Fibroblast of mammary gland (primary cell): Measurements from ENCODE around the gene NPTXR.

Experiments used
- DNase-seq: peaks from one replicate; pipeline ENCODE4 v3.0.0-alpha.2; 2010; ENCODE audit warnings: low read depth
- H3K4me3 ChIP-seq: 2 replicates; pipeline ENCODE4 v1.5.1; 2011; ENCODE audit warnings: low read depth, mild to moderate bottlenecking, low read length, moderate library complexity; ENCODE audit not compliant: control insufficient read depth
- TF ChIP-seq, protein P1 (sequence below): conservative IDR thresholded peaks from 2 replicates; pipeline ENCODE4 v1.5.1; 2011; ENCODE audit warnings: low read depth, low read length, inconsistent platforms; ENCODE audit not compliant: control insufficient read depth, insufficient read depth

Gene NPTXR

DNA sequence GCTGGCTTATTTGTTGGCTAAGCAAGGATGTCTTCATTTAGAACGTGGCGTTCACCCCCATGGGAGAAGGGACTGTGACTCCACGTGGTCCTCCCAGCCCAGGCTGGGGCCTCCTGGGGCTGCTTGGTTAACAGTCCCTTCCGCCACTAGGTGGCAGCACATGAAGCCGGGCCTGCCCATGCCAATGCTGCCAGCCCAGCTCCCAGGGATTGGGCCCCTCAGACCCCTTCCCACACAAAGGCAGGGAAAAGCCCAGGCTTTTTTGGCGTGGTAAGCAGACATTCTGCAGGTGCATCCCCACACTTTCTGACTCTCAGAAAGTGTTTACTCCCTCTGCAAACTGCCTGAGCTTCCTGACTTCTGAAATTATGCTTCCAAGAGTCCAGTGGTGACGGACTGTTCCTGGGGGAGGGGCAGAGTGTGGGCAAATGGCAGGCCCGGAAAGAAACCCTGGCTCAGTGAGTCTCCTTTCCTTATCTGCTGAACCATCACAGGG lies 25.1 kb upstream of the NPTXR start:
- TF ChIP-seq, protein P1, sequence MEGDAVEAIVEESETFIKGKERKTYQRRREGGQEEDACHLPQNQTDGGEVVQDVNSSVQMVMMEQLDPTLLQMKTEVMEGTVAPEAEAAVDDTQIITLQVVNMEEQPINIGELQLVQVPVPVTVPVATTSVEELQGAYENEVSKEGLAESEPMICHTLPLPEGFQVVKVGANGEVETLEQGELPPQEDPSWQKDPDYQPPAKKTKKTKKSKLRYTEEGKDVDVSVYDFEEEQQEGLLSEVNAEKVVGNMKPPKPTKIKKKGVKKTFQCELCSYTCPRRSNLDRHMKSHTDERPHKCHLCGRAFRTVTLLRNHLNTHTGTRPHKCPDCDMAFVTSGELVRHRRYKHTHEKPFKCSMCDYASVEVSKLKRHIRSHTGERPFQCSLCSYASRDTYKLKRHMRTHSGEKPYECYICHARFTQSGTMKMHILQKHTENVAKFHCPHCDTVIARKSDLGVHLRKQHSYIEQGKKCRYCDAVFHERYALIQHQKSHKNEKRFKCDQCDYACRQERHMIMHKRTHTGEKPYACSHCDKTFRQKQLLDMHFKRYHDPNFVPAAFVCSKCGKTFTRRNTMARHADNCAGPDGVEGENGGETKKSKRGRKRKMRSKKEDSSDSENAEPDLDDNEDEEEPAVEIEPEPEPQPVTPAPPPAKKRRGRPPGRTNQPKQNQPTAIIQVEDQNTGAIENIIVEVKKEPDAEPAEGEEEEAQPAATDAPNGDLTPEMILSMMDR = peak; percentile 81
- DNase-seq = peak; percentile 61
- no peak overlapping the region for H3K4me3 ChIP-seq

DNA sequence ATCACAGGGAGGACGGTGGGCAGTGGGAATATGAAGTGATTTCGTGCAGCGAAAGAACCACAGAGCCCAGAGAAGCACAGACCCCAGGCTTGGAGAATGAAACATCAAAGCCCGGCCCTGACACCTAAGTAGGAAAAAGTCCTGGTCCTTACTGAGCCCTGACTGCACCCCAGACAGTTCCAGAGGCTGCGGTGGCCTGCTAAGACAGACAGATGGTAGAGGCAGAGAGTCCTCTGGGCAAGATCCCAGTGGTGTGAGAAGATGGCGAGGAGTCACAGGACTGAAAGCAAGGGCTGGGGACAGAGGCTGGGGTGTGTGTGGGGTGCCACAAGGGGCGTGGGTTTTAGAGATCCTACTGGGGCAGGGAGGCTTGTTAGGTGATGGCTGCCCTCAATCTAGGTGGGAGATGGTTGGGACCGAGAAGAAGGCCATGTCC lies 24.5 kb upstream of the NPTXR start:
- H3K4me3 ChIP-seq = no peak overlapping the region
- TF ChIP-seq, protein P1 = no peak
- no peak for DNase-seq

DNA sequence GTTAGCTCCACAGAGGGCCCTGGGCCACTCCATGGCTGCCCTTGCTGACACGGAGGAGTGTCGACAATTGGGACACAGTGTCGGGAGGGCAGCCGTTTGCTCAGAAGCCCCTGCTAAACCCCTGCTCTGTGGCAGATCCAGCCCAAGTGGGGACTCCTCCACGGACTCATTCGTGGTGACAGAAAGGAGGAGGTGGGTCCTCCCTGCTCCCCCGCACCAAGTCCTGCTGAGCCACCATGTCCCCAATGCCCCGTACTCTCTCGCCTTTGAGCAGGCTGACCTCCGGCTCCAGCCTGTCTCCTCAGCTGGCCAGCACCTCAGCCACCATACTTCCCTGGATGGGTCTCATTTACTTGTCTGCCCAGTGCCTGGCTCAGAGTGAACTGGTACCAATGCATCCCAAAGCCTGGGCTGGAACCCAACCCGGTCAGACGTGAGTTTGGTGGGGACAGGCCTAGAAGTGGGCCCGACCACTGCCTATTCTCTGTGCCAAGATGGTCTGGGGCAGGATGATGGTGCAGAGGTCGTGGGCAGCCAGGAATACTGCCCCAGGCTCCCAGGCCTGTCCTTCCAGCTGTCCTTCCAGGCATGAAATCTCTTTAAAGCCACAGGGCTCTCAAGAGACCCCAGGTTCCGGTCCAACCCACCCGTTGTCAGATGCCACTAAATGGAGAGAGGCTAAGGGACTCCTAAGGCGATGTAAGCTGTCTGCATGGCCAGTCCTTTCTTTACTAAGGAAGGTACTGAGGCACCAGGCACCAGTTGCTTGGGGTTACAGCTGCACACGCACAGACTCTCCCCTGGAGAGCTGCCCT lies 23.9 kb upstream of the NPTXR start:
- no peak for DNase-seq
- H3K4me3 ChIP-seq = no peak overlapping the region
- TF ChIP-seq, protein P1 = no peak

DNA sequence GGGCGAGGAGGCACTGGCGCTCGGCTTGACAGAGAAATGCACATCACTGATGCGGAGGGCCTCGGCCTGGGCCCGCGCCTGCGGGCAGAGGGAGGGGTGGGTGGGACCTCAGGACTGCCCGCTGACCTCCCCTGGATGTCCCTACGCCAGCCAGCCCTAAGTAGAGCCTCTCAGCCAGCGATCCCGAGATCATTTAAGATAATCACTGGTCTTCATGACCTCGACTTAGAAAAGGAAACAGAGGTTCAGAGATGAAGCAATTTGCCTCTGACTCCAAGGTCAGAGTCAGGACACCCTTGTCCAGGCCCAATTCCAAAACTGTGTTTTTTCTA lies 23.3 kb upstream of the NPTXR start:
- H3K4me3 ChIP-seq = no peak overlapping the region
- TF ChIP-seq, protein P1 = no peak

DNA sequence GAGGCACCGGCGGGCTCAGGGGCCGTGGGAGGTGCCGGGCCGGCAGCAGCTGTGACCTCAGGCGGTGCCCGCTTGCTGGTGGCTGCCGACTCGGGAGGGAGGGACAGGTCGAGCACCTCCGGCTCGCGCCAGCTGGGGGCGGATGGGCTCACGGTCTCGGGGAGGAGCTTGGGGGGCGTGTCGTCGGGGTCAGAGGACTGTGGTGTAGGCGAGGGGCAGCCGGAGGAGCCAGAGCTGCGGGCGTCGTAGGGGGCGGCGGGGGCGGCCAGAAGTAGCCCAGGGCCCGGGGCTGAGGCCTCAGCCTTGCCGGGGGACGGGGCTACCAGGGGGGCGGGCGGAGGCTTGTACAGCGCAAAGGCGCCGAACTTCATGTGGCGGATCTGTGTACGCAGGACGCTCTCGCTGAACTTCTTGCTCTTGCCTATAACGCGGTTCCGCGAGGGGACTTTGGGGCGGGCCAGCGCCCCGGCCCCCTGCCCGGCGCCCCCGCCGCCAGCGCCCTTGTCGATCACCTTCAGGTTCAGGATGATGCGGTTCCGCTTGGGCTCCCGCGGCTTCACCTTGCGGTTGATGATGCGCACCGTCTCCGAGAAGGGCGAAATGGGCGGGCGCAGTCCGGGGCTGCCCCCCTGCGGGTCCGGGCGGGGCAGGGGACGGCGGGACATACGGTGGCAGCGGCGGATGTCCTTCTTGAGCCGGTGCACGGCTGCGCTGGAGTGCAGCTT lies 22.7 kb upstream of the NPTXR start:
- no peak for DNase-seq
- TF ChIP-seq, protein P1 = no peak
- no peak overlapping the region for H3K4me3 ChIP-seq

More for the DNA sequence above, 23.3 kb upstream of the NPTXR start:
- no peak for DNase-seq

DNA sequence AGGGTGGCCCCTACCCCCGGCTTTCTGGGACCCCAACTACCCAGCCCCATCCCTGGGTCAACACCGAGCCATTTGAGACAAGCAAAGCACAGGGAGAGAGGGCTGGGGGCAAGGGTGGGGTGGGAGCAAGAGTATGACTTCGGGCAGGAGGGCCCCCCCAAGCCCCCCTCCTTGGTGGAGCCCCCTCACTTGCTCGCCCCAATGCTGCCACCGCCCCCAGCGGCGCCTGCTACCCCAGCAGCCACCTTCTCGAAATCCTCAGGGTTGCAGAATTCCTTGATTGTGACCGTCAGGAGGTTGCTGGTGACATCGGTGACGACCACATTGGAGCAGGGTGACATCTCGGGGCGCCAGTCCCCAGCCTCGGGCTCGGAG lies 22.2 kb upstream of the NPTXR start:
- DNase-seq = no peak
- no peak overlapping the region for H3K4me3 ChIP-seq
- TF ChIP-seq, protein P1 = no peak
